ENCODE measurements around the gene NFIC.
A peak's percentile ranks its signal among the peaks of the same experiment; 100 is the strongest.
"Not testable (repeated sequence)": the region's sequence is repeated elsewhere in the genome, so short reads cannot be mapped to it uniquely, and the experiment has no call there.

NFIC gene

GRCh38 chr19:3365836-3366752 lies at the start of gene NFIC:
Gene NFIC (plus strand): TSS chr19:3366583. CDS start chr19:3366637, 54 bp downstream.
- DNase-seq: peak in 43 of 51 donors; percentile 22 to 89 (median 58)

- DNase-seq: no peak
Observed at GRCh38 chr19:3316659-3317207, 49.6 kb upstream of the NFIC start.

GRCh38 chr19:3319643-3320353 lies 46.6 kb upstream of the NFIC start:
- no peak for DNase-seq

- no peak for DNase-seq
Observed at GRCh38 chr19:3320354-3320670, 46.1 kb upstream of the NFIC start.

- no peak for DNase-seq
Observed at GRCh38 chr19:3320853-3321252, 45.5 kb upstream of the NFIC start.

GRCh38 chr19:3321696-3322095 lies 44.7 kb upstream of the NFIC start:
- DNase-seq: no peak

GRCh38 chr19:3322199-3322978 lies 44.0 kb upstream of the NFIC start:
- no peak for DNase-seq

GRCh38 chr19:3323026-3323425 lies 43.4 kb upstream of the NFIC start:
- DNase-seq: no peak

- no peak for DNase-seq
Observed at GRCh38 chr19:3323658-3324057, 42.7 kb upstream of the NFIC start.

- DNase-seq: peak in 11 of 51 donors; percentile 2 to 41 (median 19)
Observed at GRCh38 chr19:3324405-3324856, 42.0 kb upstream of the NFIC start.

GRCh38 chr19:3325451-3325850 lies 40.9 kb upstream of the NFIC start:
- DNase-seq: no peak

- no peak for DNase-seq
Observed at GRCh38 chr19:3328743-3329142, 37.6 kb upstream of the NFIC start.

- no peak for DNase-seq
Observed at GRCh38 chr19:3330047-3330446, 36.3 kb upstream of the NFIC start.

- DNase-seq: not testable (repeated sequence)
Observed at GRCh38 chr19:3332232-3332631, 34.2 kb upstream of the NFIC start.

- no peak for DNase-seq
Observed at GRCh38 chr19:3333020-3333583, 33.3 kb upstream of the NFIC start.

- no peak for DNase-seq
Observed at GRCh38 chr19:3333662-3334061, 32.7 kb upstream of the NFIC start.

GRCh38 chr19:3334749-3335430 lies 31.5 kb upstream of the NFIC start:
- DNase-seq: not testable (repeated sequence)

- peak in 18 of 51 donors; percentile 1 to 52 (median 26) for DNase-seq
Observed at GRCh38 chr19:3335431-3336350, 30.7 kb upstream of the NFIC start.

GRCh38 chr19:3336351-3336679 lies 30.1 kb upstream of the NFIC start:
- no peak for DNase-seq

Data from hypothalamus (tissue), 51 donors.